HG03196 (cell line): Measurements from ENCODE around the gene GZMB.
"Not testable (repeated sequence)": the region's sequence is repeated elsewhere in the genome, so short reads cannot be mapped to it uniquely, and the experiment has no call there.

Experiments used
- ATAC-seq: cut with Tn5 transposase; IDR thresholded peaks from one replicate; pipeline ENCODE4 v1.9.1; 2021; ENCODE audit not compliant: unreplicated experiment

GZMB gene

DNA sequence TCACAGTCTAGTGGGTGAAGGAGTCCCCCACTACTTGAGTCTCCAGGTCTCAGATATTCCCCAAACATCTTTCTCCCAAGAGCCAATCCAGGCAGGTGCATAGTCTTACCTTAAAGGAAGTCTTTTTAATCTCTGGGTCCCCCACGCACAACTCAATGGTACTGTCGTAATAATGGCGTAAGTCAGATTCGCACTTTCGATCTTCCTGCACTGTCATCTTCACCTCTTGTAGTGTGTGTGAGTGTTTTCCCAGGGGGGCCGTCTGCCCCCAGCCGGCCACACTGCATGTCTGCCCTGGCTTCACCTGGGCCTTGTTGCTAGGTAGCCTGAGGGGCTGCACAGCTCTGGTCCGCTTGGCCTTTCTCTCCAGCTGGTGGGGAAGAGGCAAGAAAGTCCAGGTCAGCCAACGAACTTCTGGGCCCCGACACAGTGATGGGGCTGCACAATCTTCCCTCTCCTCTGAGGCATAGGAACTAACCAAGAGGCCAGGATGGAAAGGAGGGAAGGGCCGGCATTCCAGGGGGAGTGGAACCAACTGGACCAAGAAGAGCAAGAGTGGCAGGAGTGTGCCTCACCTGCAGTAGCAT, 2.1 kb downstream of the GZMB start:
- ATAC-seq, result no peak

DNA sequence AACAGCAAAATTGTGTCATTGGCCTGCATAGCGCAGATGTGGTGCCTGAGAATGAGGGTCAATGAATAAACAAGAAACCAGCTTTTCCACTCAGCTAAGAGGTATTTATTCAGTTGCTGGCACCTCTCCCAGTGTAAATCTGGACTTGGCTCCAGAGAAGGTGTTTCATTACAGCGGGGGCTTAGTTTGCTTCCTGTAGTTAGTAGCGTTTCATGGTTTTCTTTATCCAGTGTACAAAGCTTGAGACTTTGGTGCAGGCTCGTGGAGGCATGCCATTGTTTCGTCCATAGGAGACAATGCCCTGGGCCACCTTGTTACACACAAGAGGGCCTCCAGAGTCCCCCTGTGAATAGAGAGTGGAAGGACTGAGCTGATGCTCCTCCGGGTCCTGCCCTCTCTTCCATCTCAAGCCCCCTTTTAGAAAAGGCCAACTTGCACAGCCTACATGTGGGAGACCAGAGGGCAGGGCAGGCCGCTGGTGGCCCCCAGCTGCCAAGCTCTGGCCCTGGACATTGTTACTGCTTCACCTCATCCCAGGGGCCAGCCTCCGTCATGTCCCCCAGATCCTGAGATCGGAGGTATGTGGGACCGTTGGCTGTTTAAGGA, 3.0 kb downstream of the GZMB start:
- no peak for ATAC-seq

DNA sequence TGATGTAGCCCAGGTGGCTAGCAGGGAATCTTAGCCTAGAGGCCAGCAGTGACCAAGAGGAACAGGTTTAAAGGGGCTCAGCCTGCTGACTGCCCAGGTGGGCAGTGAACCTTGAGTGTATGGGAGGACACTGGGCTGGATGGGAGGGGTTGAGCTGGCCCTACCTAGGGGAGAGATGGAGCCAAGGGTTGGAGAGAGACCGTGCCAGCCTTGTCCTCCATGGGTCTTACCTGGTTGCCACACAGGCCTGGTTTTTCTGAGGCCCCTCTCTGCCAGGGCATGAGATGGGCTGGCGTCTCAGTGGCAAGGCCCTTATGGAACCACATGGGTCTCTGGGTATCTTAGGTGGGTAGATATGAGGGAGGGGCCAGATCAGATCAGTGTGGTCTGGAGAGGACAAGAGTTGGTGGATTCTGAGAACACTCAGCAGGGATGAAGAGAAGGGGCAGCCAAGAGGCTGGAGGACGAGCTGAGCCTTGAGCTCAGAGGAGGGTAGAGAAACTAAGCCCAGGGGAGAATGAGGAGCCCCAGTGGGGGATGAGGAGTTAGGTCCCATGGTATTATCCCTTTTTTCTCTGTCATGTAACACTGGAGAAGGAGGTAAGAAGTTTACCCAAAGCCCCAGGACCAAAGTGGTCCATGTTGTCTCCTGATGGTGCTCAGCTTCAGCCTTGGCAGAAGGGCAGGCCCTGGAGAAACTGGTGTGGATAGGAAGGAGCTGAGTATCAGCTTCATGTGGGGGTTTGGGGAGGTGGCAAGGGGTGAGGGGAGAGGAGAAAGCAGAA, 3.7 kb downstream of the GZMB start:
- ATAC-seq, result no peak

DNA sequence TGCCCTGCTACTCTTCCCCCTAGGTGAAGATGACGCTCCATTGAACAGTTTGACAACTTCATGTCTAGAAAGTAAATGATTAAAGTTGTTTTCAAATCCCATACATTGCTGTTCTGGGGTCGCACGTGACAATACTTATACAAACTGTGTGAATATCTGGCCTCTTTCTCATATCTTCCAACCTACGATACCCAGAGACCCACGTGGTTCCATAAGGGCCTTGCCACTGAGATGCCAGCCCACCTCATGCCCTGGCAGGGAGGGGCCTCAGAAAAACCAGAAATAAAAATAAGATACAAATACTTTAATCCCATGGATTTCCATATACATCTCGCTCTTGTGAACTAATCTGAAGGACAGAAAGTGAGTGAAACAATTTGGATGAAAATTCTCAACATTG, 4.5 kb downstream of the GZMB start:
- ATAC-seq, result no peak

DNA sequence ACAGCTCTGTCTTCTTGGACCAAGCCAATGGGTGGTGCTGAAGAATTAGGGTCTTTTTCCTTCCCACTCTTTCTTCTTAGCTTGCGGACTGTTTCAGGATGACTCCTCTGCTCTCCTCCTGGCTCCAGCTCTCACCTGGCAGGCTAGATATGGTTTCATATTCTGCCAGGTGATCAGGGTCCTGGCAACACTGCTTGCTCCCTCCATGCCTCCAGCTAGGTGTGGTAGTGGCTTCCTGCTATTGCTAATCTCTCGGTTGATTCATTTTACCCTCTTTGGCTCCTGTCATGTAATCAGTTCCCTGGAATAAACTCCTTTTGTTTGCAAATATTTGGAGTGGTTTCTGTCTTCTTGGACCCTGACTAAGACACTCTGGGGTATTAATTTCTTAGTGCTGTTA, 20.2 kb downstream of the GZMB start:
- ATAC-seq, result no peak

DNA sequence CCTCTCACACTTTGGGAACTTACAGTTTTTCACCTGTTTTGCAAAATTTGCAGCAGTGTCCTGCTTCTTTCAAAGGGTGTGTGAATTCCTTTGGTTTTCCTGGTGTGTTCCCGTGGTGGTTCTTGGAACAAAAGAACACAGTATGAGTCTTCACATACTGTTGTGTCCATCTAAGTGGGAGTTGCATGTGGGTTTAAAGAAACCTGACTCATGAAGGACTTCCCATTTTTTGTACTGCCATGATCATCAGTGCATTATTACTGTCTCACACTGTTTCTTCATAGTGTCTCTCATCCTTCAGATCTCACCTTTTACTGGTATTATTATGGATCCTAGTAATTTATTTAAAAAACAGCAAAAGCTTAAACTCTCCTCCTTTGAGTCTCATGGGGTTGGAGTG, 20.7 kb downstream of the GZMB start:
- no peak for ATAC-seq

DNA sequence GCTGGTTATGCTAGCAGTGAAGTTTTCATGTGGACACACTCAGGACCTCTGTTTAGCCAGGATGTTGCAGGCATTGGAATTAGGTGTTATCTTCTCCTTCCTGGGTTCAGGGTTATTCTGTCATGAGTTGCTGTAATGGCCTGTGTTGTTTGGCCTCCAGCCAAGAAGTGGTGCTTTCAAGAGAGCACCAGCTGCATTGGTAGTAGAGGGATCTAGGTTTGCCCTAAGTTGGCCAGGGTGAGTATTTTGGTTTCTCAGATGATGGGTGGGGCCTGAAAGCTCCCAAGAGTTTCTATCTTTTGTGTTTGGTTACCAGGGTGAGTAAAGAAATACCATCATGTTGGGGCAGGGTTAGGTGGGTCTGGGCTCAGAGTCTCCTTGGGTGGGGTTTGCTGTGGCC, 21.8 kb downstream of the GZMB start:
- no peak for ATAC-seq

DNA sequence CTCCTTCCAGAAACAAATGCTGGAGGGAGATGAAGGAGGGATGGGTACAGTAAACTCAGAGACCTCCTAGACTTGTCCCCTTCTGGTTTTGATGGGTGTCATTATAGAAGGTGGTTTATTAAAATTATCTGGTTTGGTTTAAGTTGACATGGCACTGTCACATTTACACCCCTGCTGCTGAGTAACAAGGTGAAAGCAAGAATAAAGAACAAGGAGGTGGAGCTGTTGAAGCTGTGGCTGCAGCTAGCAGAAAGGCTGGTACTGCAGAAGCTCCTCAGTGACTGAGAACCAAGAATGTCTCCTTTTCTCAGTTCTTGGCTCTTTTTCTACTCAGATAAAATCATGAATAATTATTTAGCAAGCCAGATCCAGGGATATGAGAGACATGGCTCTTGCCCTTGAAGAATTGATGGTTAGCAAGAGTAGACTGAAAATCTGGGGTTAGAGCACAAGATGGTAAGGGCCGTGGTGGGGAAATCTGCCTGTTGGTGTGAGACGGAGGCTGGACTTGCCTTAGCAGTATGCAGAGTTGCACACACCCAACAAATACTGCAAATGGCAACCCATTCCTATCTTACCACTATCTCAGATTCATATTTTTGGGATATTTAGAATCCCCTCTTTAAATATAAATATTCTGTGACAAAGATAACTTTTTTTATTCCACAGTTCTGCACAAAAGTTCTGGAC, 24.2 kb downstream of the GZMB start, which contains the start of gene GZMH:
Gene GZMH, minus strand, starts transcription at position 31 of the 690 bp plus-strand sequence. CDS start 72 bp downstream, outside the sequence.
- ATAC-seq, result no peak

DNA sequence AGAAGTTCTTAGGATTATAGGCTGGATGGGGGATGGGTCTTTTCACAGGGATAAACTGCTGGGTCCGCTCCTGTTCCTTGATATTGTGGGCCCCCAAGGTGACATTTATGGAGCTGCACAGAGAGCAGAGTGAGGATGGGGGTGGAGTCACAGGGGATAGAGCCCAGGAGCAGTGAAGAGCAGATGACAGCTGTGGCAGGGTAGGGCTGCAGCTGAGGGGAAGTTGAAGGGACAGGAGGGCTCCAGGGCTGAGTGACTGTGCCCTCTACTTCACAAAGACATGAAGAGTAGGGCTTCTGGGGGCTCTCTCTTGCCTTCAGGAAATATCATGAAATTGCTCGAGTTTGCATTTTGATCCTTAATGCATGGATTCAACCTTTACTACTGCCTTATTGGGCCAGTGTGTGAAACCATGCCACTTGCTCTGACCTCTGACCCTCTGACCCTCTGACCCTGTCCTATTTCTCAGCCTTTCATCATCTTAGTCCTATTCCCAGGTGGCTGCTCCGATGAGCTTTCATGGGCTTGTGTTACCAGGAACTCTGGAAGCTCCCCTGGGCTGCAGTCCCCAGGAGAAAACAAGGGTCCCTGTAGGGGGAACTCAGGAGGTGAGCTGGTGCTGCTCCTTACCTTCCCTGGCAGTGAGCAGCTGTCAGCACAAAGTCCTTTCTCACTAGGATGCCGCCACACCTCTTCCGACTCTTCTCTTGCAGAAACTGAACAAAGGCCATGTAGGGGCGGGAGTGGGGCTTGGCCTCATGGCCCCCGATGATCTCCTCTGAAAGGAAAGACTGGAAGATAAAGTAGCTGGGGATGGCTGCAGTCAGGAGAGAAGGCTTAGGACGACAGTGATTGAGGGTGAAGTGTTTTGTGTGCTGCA, 26.1 kb downstream of the GZMB start:
- ATAC-seq, result no peak

DNA sequence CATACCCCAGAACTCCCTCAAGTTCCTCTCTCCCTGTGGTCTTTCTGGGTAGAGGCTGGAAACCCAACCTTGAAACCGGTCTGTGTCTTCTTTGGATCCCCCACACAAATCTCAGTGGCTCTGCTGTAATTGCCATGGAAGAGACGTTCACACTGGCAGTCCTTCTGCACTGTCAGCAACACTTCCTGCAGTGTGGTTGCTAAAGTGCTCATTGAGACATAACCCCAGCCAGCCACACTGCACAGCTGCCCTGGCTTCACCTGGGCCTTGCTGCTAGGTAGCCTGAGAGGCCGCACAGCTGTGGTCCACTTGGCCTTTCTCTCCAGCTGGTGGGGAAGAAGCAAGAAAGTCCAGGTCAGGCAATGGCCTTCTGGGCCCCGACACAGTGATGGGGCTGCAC, 26.9 kb downstream of the GZMB start:
- ATAC-seq, result no peak

DNA sequence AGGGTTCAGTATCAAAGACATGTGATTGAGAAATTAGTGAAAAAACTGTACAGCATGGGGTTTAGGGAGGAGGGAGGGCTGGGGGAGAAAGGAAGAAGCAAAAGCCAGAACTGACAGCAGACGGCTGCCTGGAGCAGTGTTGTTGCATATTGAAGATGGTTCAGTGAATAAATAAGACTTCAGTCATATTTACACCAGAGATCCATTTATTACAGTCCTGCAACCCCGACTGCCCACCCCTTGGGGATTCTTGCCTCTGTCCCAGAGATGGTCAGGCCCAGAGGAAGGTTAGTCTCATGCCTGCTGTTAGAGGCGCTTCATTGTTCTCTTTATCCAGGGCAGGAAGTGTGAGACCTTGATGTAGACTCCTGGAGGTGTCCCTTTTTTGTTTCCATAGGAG, 27.7 kb downstream of the GZMB start:
- ATAC-seq, result no peak

DNA sequence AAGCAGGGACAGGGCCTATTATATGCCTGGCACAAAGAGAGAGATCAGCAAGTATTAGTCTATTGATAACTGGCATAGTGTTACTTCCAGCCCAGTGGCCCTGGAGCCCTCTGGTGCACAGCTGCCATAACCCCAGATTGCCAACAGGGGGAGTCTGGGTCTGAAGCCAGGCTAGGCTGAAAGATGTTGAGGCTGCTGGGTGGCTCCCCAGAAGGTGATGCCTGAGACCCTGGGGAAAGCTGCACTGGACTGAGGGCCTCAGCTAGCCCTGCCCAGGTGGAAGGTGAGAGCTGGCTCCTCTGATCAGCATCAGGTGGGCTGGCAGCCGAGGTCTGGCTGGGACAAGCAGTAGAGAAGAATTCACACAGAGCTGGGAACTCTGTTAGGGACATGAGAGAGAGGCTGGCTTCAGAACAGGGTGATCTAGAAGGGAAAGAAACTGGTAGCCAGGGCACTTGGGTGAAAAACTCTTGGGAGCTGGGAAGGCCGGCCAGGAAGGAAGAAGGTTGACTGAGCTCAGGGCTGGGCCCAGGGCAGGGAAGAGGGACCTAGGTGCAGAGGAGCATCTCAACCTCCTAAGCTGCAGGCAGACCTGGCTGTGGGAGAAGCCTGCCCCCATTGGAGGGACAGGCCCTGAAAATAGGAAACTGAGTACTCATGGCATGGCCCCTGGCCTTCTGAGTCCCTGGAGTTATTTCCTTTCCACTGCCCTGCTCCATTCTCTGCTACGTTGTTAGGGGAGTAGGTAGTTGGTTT, 28.4 kb downstream of the GZMB start:
- peak; percentile 71 for ATAC-seq

DNA sequence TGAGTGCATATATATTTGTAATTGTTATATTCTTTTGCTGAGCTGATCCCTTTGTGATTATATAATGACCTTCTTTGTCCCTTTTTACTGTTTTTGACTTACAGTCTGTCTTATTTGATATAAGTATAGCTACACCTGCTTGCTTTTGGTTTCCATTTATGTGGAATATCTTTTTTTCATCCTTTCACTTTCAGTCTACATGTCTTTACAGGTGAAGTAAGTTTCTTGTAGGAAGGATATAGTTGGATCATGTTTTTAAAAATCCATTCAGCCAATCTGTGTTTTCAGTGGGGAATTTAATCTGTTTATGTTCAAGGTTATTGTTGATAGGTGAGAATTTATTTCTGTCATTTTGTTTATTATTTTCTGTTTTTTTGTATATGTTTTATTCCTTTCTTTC, 36.6 kb downstream of the GZMB start:
- no peak for ATAC-seq

DNA sequence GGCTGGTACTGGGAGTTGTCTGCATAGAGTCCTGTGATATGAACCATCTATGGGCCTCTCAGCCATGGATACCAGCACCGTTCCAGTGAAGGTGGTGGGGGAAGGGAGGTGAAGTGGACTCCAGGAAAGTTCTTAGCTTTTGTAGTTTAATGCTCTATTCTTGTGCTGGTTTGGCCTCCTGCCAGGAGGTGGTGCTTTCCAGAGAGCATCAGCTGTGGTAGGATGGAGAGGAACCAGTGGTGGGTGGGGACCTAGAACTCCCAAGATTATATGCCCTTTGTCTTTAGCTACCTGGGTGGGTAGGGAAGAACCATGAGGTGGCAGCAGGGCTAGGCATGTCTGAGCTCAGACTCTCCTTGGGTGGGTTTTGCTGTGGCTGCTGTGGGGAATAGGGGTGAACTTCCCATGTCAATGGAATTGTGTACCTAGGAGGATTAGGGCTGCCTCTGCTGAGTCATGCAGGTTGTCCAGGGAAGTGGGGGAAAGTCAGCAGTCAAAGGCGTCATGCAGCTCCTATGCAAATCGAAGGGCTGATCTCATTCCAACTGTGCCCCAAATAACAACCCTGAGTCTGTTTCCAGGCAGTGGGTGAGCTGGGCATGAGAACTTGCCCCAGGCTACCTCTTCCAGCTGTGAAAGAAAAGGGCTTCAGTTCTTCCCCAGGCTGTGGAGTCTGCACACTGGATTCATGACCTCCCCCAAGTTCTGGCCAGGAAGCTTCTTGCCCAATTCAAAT, 38.7 kb downstream of the GZMB start:
- ATAC-seq, result no peak

DNA sequence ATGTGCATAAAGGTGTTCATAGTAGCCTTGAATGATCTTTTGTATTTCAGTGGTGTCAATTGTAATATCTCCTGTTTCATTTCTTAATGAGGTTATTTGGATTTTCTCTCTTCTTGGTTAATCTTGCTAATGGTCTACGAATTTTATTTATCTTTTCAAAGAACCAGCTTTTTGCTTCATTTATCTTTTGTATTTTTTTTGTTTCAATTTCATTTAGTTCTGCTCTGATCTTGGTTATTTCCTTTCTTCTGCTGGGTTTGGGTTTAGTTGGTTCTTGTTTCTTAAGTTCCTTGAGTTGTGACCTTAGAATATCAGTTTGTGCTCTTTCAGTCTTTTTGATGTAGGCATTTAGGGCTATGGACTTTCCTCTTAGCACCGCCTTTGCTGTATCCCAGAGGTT, 43.0 kb downstream of the GZMB start:
- not testable (repeated sequence) for ATAC-seq

DNA sequence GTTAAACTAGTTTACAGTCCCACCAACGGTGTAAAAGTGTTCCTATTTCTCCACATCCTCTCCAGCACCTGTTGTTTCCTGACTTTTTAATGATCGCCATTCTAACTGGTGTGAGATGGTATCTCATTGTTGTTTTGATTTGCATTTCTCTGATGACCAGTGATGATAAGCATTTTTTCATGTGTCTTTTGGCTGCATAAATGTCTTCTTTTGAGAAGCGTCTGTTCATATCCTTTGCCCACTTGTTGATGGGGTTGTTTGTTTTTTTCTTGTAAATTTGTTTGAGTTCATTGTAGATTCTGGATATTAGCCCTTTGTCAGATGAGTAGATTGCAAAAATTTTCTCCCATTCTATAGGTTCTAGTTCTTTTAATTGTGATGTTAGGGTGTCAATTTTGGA, 49.6 kb downstream of the GZMB start:
- ATAC-seq, result not testable (repeated sequence)
